Stimulated activated CD8-positive, alpha-beta memory T cell treated with anti-CD3 and anti-CD28 coated beads, Interleukin-7, amount 100 ng/mL, for 48 hours (primary cell): ENCODE data around the gene CDC42EP1.
A peak's percentile ranks its signal among the peaks of the same experiment; 100 is the strongest.
"Not testable (repeated sequence)": the region's sequence is repeated elsewhere in the genome, so short reads cannot be mapped to it uniquely, and the experiment has no call there.

Experiments
- DNase-seq, 2 donors: peaks; one replicate each; pipeline ENCODE4 v3.0.0-alpha.2; 2020; ENCODE audit warnings: low read depth in 1 of 2; ENCODE audit errors: extremely low read depth in 1 of 2

The CDC42EP1 gene

DNA sequence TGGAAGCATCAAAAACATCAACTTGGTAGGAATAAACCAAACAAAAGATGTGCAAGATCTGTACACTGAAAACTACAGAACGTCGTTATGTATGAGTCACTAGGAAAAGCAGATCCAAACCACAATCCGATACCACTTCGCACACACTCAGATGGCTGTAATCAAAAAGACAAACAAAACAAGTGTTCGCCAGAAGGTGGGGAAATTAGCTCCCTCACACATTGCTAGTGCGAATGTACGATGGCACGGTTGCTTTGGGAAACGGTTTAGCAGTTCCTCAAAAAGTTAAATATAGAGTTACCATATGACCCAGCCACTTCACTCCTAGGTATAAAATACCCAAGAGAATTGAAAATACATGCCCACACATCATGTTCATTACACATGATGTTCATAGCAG lies 26.3 kb upstream of the CDC42EP1 start:
- no peak for DNase-seq

DNA sequence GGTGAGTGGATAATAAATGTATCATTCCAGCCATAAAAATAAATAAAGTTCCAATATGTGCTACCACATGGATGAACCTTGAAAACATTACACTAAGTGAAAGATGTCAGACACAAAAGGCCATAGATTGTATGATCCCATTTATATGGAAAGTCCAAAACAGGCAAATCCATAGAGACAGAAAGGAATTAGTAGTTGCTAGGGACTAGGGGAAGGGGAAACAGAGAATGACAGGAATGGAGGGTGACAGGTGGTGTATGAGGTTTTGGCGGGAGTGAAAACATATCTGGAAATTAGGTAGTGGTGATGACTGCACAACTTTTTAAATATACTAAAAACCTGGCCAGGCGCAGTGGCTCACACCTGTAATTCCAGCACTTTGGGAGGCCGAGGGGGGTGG lies 25.8 kb upstream of the CDC42EP1 start:
- no peak for DNase-seq

DNA sequence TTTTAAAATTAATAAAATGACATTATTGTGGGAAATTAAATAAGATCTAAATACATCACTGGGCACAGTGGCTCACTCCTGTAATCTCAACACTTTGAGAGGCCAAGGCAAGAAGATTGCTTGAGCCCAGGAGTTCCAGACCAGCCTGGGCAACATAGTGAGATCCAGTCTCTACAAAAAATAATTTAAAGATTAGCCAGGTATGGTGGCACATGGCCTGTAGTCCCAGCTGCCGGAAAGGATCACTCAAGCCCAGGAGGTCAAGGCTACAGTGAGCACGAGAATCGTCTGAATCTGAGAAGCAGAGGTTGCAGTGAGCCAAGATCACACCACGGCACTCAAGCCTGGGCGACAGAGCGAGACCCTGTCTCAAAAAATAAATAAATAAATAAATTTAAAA lies 25.1 kb upstream of the CDC42EP1 start:
- DNase-seq = no peak

DNA sequence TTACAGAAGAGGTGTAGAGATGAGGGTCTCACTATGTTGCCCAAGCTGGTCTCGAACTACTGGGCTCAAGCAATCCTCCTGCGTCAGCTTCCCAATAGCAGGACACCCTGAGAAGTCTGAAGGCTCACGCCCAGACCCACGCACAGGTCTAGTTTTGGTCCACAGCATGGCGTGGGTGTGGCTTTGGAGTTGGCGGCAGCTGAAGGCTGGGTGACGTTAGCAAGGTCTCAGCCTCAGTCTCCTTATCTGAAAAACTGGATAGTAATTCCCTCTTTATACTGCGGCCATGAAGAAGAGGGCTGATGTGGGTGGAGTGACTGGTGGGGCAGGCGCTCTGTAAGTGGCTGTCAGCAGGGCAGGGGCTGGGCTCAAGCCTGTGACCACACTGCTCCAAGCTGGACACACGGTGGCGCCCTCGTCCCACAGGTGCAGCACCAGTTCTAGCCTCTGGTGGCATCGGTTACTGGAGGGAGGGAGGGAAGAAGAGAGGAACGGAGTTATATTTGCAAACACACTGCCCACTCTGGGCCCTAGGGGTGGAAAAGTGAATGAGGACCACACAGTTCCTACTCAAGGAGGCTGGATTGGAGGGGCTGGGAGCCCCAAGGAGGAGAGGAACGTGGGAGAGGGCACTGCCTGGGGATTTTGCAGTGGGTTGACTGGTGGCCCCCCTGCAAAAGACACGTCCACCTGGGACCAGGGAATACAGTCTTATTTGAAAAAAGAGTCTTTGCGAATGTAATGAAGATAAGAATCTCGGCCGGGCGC lies 21.5 kb upstream of the CDC42EP1 start:
- DNase-seq = peak; percentile 75 to 80

DNA sequence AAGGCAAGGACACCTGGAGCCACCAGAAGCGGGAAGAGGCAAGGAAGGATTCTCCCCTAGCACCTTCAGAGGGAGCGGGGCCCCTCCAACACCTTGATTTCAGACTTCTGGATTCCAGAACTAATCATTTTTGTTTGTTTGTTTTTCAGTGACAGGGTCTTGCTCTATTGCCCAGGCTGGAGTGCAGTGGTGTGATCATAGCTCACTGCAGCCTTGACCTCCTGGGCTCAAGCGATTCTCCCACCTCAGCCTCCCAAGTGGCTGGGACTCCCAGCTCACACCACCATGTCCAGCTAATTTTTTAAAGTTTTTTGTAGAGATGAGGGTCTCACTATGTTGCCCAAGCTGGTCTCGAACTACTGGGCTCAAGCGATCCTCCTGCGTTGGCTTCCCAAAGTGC lies 20.5 kb upstream of the CDC42EP1 start:
- not testable (repeated sequence) for DNase-seq

DNA sequence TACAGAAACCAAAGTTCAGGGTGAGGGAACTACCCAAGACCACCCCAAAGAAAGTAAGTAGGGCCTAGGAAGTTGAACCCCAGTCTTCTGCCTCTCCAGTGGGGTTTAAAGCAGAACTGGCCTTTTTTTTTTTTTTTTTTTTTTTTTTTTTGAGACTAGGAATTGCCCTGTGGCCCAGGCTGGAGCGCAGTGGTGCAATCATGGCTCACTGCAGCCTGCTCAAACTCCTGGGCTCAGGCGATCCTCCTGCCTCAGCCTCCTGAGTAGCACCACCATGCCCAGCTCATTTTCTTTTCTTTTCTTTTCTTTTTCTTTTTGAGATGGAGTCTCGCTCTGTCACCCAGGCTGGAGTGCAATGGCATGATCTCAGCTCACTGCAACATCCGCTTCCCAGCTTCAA lies 17.9 kb upstream of the CDC42EP1 start:
- DNase-seq = not testable (repeated sequence)

DNA sequence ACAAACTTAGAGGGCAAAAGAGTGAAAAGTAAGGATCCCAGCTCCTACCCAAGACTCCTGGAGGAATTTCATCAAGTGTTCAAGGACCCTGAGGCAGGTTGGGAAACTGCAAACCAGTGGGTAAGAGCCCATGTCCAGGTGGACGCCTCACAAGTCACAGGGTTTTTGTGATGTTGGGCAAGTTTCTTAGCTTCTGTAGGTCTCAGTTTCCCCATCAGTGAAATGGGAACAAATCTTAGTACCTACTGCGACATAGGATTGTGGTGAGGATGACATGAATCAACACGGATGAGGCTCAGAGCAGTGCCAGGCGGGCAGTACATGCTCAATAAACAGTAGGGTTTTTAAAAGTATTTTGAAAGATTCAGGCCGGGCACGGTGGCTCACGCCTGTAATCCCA lies 17.3 kb upstream of the CDC42EP1 start:
- no peak for DNase-seq

DNA sequence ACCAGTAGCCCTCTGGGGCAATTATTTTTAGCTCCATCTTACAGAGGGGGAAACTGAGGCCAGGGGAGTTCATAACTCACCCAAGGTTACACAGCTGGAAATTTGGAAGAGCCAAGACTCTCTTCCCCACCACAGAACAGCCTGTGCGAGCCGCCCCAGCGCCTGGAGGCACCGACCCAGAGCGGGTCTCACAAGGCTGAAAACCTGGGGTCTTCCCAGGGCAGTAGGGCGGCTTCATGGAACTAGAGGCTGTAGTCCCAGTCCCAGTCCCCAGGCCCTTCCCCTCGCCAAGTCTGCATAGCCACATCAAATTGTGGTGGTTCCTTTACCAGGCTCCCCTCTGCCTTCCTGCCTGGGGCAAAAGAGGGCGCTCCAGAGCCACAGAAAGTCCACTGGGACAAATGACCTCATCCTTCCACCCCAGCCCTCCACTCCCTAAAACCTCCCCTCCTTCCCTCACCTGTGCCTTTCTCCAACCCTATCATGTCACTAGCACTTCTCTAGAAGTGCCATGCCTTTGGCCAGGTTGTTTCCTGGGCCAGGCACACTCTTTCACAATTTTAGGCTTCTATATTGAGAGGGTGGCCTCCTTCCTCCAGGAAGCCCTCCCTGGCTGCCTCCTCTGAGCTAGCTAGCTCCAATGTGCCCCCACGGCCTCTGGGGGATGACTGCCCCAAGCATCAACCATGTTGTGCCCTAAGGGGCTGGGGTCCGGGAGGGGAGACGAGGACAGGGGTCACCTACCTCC lies 15.2 kb upstream of the CDC42EP1 start:
- DNase-seq = no peak

DNA sequence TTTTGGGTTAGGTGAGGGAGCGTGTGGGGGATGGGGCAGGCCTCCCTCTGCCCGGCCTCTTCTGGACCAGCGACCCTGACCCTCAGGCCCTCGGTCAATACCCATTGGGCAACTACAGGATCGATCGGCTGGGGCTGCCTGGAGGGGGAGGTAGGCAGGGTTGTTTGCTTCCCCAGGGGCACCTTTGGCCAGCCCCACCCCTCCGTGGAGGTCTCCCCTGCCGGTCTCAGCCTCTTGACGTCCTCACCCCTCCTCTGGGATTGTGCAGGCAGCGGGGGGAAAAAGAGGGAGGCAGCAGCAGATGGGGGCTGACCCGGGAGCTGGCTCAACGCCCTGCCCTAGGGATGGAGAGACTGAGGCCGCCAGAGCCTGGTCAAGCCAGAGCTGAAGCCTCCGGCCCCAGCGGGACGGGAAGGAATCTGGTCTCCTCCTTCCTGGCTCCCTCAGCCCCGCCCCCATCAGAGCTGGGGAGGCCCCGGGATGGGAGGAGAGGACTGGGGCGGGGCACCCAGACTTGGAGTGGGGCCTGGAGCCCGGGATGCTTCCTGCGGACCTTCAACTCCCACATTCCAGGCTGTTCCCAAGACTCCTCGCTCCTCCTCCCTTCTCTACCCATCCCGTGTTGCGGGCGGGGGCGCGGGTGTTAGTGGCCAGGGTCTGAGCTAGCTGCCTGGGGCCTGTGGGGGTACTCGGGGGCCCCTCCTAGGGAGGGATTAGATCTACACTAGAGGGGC lies 14.4 kb upstream of the CDC42EP1 start:
- DNase-seq = no peak

DNA sequence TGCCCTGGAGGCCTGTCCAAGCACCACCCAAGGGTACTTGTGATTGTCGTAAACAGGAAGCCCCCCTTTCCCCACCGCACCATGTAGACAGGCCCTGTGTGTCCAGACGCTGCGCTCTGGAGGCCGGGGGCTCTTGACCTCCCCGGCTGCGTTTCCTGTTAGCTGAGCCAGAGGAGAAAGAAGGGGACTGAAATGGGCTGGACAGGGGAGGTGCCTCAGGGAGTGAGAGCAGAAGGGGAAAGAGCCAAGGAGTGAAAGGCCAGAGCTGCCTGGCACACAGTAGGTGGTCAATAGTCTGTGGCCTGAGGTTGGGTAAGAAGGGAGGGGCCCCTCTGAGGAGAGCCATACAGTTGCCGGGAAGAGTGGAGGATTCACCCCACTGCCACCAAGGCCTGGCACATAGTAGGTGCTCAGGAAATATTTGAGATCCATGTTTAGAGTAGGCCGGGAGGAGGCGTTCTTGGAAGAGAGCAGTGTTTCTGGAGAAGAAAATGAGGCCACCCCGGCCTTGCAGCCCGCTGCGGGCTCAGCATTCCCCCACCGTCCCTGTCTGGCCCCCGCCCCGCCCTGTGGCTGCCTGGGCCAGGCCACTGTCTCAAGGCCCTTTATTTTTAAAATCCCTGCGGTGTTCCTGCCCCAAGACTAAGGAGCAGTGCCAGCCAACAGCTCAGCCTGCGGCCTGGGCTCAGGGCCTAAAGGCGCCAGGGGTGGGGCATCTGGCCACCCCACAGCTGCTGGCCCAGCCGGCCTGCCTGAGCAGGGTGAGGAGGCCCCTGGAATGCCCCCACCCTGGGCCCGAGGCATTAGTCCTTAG lies 13.6 kb upstream of the CDC42EP1 start:
- no peak for DNase-seq

DNA sequence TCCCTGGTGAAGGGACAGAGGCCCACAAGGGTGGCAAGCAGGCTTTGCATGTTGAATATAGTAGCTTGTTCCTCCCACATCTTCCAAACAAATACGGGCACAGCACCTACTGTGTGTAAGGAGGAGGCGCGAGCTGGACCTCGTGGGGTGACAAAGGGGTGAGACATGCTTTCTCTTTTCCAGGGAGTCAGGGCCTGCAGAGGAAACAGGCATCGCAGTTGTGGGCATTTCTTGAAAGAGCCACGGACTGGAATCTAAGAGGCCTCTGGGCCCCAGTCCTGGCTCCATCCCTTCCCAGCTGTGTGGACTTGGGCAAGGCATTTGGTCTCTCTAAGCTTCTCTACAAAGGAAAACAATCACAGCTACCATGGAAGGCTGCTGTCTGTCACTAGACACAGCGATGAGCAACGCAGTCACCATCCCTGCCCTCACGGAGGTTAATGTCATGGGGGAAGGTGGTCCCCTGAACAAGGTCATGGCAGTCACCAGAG lies 13.0 kb upstream of the CDC42EP1 start:
- no peak for DNase-seq

DNA sequence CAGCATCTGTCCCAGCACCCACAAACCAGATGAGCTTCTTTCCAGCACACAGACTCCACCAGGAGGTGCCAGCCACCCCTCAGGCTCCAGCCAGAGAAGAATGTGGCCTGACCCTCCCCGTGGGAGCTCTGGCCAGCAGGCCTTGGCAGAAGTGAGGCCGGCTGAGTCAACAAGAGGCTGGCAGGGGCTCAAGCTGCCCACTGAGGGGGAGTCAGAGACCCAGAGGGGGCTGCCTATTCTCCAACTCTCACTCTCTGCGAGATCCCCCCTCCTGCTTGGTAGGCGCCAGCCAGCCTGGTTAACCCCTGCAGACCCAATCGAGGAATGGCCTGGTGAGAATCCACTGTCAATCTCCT lies 10.6 kb upstream of the CDC42EP1 start:
- no peak for DNase-seq

DNA sequence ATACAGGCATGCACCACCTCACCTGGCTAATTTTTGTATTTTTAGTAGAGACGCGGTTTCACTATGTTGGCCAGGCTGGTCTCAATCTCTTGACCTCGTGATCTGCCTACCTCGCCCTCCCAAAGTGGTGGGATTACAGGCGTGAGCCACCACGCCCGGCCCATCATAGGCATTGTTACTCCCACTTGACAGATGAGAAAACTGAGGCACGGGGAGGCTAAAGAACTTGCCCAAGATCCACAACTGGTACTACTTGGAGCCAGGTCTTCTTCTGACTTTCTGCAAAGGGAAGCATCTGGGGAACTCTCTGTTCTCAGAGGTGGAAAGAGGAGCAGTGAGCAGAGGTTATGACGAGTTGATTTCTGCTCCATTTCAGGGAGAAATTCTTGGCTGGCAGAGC lies 9.4 kb upstream of the CDC42EP1 start:
- not testable (repeated sequence) for DNase-seq

DNA sequence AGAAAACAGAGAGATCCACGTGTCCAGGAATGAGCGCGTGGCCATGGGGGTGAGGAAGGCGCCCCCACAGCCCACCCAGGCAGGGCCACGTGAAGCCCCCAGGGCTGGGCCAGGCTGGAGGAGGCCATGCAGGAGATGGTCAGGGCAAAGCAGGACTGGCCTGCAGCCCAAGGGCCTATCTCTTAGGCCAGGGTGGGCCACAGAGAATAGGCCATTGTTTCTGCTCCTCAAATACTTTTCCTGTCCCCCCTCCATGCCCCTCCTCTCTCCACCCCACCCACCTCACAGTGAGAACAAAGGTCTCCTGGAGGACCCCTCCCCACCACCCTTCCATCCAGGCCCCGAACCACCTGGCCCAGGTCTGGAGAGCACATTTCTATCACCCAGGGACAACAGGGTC lies 8.3 kb upstream of the CDC42EP1 start:
- DNase-seq = no peak

DNA sequence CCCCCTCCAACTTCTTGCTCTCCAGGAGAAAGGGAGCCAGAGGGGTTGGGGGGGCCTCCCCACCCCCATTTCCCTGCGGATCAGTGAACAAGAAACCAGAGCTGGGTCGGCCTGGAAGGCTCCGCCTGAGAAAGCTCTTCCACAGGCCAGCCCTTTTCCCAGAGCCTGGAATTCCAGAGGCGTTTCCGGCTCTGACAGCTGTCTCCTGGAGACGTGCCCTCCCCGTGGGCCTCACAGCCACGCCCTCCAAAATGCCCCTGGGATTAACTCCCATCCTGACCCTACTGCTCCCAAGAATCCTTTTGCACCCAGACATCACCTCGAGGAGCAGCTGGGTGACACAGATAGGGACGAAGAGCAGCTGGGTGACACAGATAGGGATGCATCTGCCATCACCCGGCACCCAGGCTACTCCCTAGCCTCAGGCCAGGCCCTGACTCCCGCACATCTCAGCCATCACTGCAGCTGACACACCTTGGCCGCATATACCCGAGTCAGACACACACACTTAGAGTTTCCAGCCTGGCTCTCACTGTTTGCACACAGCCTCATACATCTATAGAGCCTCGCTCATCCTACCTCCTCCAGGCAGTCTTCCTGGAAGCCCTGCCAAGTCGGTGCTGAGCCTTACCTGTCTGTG lies 7.6 kb upstream of the CDC42EP1 start:
- DNase-seq = no peak

DNA sequence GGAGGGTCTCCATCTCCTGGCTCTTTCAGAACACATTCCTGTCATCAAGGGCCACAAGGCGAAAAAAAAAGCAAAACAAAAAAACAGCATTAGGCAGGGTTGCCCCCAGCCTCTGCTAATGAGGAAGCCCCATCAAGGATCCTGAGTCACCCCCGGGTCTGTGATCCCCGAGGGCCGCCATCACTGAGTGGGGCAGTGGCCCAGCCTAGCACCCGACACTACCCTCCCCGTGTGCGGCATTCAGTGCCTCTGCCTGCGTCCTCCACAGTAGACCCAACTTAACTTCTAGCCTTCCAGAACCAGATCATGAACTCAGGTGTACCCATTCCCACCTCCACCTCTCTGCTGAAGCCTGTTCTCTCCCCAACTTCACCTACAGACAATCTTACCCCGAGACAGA lies 6.6 kb upstream of the CDC42EP1 start:
- DNase-seq = no peak

DNA sequence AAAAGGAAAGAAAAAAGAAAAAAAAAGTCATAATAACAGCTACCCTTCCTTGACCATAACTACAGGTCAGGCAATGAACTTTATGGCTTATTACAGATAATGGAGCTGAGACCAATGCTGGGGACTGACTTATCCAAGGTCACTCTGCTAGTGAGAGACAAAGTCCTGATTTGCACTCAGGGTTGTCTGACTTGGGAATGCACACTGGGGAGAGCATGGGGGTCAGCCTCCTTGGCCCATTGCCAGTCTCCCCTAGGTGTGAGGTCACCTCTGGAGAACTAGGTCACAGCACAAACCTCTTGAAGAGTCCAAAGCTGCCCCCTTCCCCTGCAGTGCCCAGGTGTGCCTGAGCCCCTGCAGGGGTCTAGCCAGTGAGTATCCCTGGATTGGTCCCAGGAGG lies 5.3 kb upstream of the CDC42EP1 start:
- DNase-seq = no peak

DNA sequence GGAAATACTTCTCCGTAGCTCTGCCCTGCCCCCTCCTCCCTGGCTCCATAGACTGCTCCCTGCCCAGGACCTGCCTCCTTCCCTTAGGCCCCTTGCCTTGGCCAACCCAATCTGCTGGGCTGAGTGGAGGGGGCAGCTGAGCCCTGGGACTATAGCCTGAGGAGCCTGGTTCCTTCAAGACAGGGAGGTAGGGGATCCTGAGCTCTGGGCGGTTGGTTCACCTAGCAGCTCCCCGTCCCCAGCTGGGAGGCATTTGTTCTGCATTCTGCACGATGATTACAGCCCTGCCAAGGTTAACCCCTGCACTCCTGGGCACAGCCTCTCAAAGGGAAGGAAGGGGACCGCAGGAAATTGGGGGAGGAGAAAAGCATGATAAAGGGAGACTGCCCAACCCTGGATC lies 3.6 kb upstream of the CDC42EP1 start:
- DNase-seq = no peak

DNA sequence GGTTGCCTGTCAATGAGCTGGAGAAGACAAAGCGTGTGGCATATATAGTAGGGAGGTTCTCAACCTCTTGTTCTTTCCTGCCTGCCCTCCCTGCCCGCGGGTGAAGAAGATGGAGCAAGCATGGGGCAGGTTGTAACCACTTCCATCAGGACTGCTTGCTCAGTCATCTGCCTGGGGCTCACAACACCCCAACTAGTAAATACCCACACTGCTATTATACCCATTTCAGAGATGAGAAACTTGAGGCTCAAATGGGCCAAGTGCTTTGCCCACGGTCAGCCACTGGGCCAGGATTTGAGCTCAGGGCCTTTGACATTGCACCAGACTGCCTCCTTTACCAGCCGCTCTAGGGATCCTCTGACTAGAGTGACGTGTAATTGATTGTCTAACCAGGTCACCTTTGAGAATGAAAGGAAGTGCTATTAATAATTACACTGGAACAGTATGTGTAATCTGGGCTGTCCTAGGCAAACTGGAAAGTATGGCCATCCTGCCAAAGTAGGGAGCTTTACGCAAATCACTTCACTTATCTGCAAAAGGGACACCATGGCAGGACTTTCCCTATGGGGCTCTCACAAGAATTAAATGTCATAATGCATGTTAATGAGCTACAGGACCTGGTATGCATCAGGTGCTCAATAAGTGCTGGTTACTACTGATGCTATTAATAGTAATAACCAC lies 2.8 kb upstream of the CDC42EP1 start:
- no peak for DNase-seq

DNA sequence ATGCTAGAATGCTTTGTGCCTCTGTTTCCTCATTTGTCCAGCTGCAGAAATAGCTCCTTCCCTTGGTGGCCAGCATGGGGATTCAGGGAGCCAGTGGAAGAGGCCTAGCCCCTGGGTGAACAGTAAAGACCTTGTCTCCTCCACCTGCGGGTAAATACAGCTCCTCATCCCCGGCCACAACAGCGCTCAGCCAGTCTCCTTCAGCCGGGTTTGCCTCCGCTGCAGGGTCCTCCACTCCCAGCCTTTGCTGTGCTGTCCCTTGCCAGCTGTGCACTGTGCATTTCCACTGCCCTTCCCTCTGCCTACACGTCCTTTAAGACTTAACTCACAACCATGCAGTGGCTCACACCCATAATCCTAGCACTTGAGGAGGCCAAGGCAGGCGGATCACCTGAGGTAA lies 1.5 kb upstream of the CDC42EP1 start:
- no peak for DNase-seq
